Measurements from ENCODE around the gene GRID1.

DNA sequence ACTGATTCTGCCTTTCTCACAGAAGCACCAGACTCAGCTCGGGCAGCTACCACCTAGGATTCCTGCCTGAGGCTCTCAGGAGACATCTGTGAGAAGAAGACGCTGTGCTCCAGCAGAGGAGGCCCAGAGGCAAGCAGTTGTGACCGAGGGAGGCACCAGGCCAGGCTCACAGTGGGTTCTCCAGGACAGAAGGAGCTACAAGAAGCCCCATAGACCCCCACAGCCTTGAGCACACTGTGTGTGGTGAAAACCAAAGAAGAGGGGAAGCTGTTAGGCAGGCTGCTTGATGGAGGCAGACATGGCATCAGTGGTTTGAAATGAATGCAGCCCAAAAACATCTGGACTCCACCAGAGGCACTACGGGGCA lies 198.8 kb downstream of the GRID1 start:
- TF ChIP-seq POLR2A (IDR thresholded peaks at IDR 0.05) (no peak), POLR2AphosphoS5 (IDR thresholded peaks at IDR 0.05; ENCODE audit: insufficient read depth in 1 of 2, low read depth in 1 of 2) (no peak)
- TF ChIP-seq, protein P1, sequence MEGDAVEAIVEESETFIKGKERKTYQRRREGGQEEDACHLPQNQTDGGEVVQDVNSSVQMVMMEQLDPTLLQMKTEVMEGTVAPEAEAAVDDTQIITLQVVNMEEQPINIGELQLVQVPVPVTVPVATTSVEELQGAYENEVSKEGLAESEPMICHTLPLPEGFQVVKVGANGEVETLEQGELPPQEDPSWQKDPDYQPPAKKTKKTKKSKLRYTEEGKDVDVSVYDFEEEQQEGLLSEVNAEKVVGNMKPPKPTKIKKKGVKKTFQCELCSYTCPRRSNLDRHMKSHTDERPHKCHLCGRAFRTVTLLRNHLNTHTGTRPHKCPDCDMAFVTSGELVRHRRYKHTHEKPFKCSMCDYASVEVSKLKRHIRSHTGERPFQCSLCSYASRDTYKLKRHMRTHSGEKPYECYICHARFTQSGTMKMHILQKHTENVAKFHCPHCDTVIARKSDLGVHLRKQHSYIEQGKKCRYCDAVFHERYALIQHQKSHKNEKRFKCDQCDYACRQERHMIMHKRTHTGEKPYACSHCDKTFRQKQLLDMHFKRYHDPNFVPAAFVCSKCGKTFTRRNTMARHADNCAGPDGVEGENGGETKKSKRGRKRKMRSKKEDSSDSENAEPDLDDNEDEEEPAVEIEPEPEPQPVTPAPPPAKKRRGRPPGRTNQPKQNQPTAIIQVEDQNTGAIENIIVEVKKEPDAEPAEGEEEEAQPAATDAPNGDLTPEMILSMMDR (IDR thresholded peaks at IDR 0.05): no peak
